Neural cell (in vitro differentiated cells): ENCODE measurements around the gene BAD. TPM values are rescaled to one million over a fixed set of nuclear protein-coding genes. Genes with fewer than 3 reads are reported as not detected.

Source experiments
- H2AFZ ChIP-seq: fragments of 200-600, 300-800 bp; sonication (generic), shearing (Covaris generic); 2 replicates; pipeline ENCODE4 v1.6.0; 2014; ENCODE audit warnings: low read depth, mild to moderate bottlenecking, antibody characterized with exemption, low read length, moderate library complexity
- H3F3A ChIP-seq: fragments of 200-600 bp; shearing (Covaris generic); 2 replicates; pipeline ENCODE4 v1.6.1; 2016; ENCODE audit warnings: mild to moderate bottlenecking, moderate library complexity, mixed read lengths, antibody characterized with exemption, low read length; ENCODE audit not compliant: insufficient read depth, poor library complexity, severe bottlenecking
- H3K27ac ChIP-seq: fragments of 200-600, 300-800 bp; sonication (generic), shearing (Covaris generic); 2 replicates; pipeline ENCODE4 v1.5.1; 2014; ENCODE audit warnings: mild to moderate bottlenecking, low read length, moderate library complexity
- H3K27me3 ChIP-seq: fragments of 300-800, 200-600 bp; sonication (generic), shearing (Covaris generic); 2 replicates; pipeline ENCODE4 v1.6.0; 2014; ENCODE audit warnings: mild to moderate bottlenecking, low read depth, low read length, moderate library complexity; ENCODE audit not compliant: insufficient read depth
- H3K36me3 ChIP-seq: fragments of 300-800, 200-600 bp; sonication (generic), shearing (Covaris generic); 2 replicates; pipeline ENCODE4 v1.5.1; 2014; ENCODE audit warnings: mild to moderate bottlenecking, antibody characterized with exemption, low read length, moderate library complexity; ENCODE audit not compliant: insufficient read depth
- H3K4me2 ChIP-seq: fragments of 300-800, 200-600 bp; sonication (generic), shearing (Covaris generic); 2 replicates; pipeline ENCODE4 v1.6.0; 2014; ENCODE audit warnings: mild to moderate bottlenecking, low read length
- H3K4me3 ChIP-seq: fragments of 300-800, 200-600 bp; sonication (generic), shearing (Covaris generic); 2 replicates; pipeline ENCODE4 v1.5.1; 2014; ENCODE audit warnings: mild to moderate bottlenecking, low read length, moderate library complexity
- H3K79me2 ChIP-seq: fragments of 200-600 bp; shearing (Covaris generic); replicated peaks from 2 replicates; pipeline ENCODE4 v1.6.0; 2014; ENCODE audit warnings: mild to moderate bottlenecking, low read length, moderate library complexity; ENCODE audit not compliant: insufficient read depth
- H3K9ac ChIP-seq: fragments of 300-800, 200-600 bp; sonication (generic), shearing (Covaris generic); 2 replicates; pipeline ENCODE4 v1.6.1; 2016; ENCODE audit warnings: mild to moderate bottlenecking, low read length, mixed read lengths
- H3K9me2 ChIP-seq: fragments of 200-600 bp; shearing (Covaris generic); 2 replicates; pipeline ENCODE4 v1.6.1; 2016; ENCODE audit warnings: mild to moderate bottlenecking, low read length, mixed read lengths; ENCODE audit not compliant: insufficient read depth
- H3K9me3 ChIP-seq: fragments of 200-600, 300-800 bp; sonication (generic), shearing (Covaris generic); 2 replicates; pipeline ENCODE4 v1.6.1; 2016; ENCODE audit warnings: mild to moderate bottlenecking, mixed run types, low read length, moderate library complexity, mixed read lengths
- H4K20me1 ChIP-seq: fragments of 200-600 bp; shearing (Covaris generic); 2 replicates; pipeline ENCODE4 v1.6.1; 2016; ENCODE audit warnings: mild to moderate bottlenecking, mixed run types; ENCODE audit not compliant: insufficient read depth
- EP300 ChIP-seq: fragments of 450-650 bp; conservative IDR thresholded peaks from 2 replicates; pipeline ENCODE4 v1.6.1; 2014; ENCODE audit warnings: antibody characterized with exemption, mild to moderate bottlenecking, moderate library complexity; ENCODE audit not compliant: poor library complexity, severe bottlenecking
- EZH2 ChIP-seq: fragments of 200-600, 300-800 bp; shearing (Covaris generic), sonication (generic); IDR thresholded peaks from 2 replicates; pipeline ENCODE4 v1.6.1; 2014; ENCODE audit warnings: antibody characterized with exemption, low read length, borderline replicate concordance, mild to moderate bottlenecking; ENCODE audit not compliant: insufficient read depth, poor library complexity, severe bottlenecking
- MXI1 ChIP-seq: fragments of 450-650 bp; conservative IDR thresholded peaks from 2 replicates; pipeline ENCODE4 v1.6.1; 2014; ENCODE audit warnings: antibody characterized with exemption, mild to moderate bottlenecking; ENCODE audit not compliant: poor library complexity, severe bottlenecking
- POLR2AphosphoS5 ChIP-seq: IDR thresholded peaks from 2 replicates; pipeline ENCODE4 v1.6.1; 2012
- RAD21 ChIP-seq: fragments of 450-650 bp; conservative IDR thresholded peaks from 2 replicates; pipeline ENCODE4 v1.6.1; 2014; ENCODE audit warnings: antibody characterized with exemption, mild to moderate bottlenecking, moderate library complexity
- SMC3 ChIP-seq: fragments of 450-650 bp; conservative IDR thresholded peaks from 2 replicates; pipeline ENCODE4 v1.6.1; 2014; ENCODE audit warnings: antibody characterized with exemption, mild to moderate bottlenecking, moderate library complexity; ENCODE audit not compliant: poor library complexity
- TAF1 ChIP-seq: IDR thresholded peaks from 2 replicates; pipeline ENCODE4 v1.6.1; 2012; ENCODE audit warnings: low read depth
- polyA plus RNA-seq: library from polyadenylated mRNA; depleted of rRNA; stranded (reverse); fragments of >200 nt; gene quantifications from 2 replicates; pipeline ENCODE4 v1.2.3, GENCODE V29; 2014
- TF ChIP-seq, protein P1 (sequence below): fragments of 450-650 bp; IDR thresholded peaks from 2 replicates; pipeline ENCODE4 v1.5.1; 2014; ENCODE audit warnings: antibody characterized with exemption, mild to moderate bottlenecking, moderate library complexity; ENCODE audit not compliant: poor library complexity, severe bottlenecking
- TF ChIP-seq, protein P2 (sequence below): IDR thresholded peaks from 2 replicates; pipeline ENCODE4 v1.6.1; 2012; ENCODE audit warnings: borderline replicate concordance

The BAD gene
- polyA plus RNA-seq, 1 donor from 2014 or later = 219 TPM

- TF ChIP-seq, protein P1, sequence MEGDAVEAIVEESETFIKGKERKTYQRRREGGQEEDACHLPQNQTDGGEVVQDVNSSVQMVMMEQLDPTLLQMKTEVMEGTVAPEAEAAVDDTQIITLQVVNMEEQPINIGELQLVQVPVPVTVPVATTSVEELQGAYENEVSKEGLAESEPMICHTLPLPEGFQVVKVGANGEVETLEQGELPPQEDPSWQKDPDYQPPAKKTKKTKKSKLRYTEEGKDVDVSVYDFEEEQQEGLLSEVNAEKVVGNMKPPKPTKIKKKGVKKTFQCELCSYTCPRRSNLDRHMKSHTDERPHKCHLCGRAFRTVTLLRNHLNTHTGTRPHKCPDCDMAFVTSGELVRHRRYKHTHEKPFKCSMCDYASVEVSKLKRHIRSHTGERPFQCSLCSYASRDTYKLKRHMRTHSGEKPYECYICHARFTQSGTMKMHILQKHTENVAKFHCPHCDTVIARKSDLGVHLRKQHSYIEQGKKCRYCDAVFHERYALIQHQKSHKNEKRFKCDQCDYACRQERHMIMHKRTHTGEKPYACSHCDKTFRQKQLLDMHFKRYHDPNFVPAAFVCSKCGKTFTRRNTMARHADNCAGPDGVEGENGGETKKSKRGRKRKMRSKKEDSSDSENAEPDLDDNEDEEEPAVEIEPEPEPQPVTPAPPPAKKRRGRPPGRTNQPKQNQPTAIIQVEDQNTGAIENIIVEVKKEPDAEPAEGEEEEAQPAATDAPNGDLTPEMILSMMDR = no peak
- TF ChIP-seq MXI1 = no peak
These were observed 11.3 kb upstream of the BAD start (continued) for GRCh38 chr11:64295760-64296159.

GRCh38 chr11:64294774-64295173 is 10.3 kb upstream of the BAD start:
- peaks cover 93% of the 10 kb centered on the region for H3K27me3 ChIP-seq

DNA sequence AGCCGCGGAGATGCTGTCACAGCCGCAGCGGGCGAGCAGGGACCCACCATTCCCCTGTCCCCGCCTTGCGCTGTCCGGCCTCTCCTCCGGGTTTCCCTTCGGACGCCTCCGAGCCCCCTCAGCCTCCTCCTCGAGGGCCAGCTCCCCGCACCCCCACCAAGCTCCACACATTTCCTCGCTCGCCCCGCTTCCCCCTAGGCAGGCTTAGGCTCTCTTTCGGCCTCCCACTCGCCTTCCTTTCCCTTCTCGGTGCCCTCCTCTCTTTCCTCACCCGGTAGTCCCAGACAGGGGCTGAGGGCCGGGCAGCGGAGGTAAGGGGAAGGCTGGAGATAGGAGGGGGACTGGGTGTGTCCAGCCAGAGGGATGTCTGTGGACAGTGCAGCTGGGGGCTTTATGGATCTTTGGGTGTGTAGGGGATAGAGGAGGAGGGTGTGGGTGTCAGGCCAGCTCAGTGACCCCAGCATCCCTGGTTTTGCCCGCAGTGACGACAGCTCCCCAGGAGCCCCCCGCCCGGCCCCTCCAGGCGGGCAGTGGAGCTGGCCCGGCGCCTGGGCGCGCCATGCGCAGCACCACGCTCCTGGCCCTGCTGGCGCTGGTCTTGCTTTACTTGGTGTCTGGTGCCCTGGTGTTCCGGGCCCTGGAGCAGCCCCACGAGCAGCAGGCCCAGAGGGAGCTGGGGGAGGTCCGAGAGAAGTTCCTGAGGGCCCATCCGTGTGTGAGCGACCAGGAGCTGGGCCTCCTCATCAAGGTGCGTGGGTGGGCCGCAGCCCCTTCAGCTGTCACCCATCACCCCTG is 8.2 kb upstream of the BAD start:
- H4K20me1 ChIP-seq = no peaks in the 10 kb centered on the region
- no peak overlapping the region for H3K27ac ChIP-seq
- H2AFZ ChIP-seq = no peak overlapping the region
- no peaks in the 10 kb centered on the region for H3F3A ChIP-seq
- no peaks in the 10 kb centered on the region for H3K36me3 ChIP-seq
- H3K9me3 ChIP-seq = no peaks in the 10 kb centered on the region
- H3K9me2 ChIP-seq = no peaks in the 10 kb centered on the region
- no peaks in the 10 kb centered on the region for H3K79me2 ChIP-seq
- peak overlapping the region; percentile 69 for H3K4me3 ChIP-seq
- TF ChIP-seq TAF1 (no peak), RAD21 (no peak), SMC3 (no peak), POLR2AphosphoS5 (no peak), EP300 (no peak), MXI1 (no peak), EZH2 (no peak)
- TF ChIP-seq, protein P2, sequence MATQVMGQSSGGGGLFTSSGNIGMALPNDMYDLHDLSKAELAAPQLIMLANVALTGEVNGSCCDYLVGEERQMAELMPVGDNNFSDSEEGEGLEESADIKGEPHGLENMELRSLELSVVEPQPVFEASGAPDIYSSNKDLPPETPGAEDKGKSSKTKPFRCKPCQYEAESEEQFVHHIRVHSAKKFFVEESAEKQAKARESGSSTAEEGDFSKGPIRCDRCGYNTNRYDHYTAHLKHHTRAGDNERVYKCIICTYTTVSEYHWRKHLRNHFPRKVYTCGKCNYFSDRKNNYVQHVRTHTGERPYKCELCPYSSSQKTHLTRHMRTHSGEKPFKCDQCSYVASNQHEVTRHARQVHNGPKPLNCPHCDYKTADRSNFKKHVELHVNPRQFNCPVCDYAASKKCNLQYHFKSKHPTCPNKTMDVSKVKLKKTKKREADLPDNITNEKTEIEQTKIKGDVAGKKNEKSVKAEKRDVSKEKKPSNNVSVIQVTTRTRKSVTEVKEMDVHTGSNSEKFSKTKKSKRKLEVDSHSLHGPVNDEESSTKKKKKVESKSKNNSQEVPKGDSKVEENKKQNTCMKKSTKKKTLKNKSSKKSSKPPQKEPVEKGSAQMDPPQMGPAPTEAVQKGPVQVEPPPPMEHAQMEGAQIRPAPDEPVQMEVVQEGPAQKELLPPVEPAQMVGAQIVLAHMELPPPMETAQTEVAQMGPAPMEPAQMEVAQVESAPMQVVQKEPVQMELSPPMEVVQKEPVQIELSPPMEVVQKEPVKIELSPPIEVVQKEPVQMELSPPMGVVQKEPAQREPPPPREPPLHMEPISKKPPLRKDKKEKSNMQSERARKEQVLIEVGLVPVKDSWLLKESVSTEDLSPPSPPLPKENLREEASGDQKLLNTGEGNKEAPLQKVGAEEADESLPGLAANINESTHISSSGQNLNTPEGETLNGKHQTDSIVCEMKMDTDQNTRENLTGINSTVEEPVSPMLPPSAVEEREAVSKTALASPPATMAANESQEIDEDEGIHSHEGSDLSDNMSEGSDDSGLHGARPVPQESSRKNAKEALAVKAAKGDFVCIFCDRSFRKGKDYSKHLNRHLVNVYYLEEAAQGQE = no peak
- TF ChIP-seq, protein P1 = no peak
- H3K27me3 ChIP-seq = peaks cover 79% of the 10 kb centered on the region
- H3K4me2 ChIP-seq = no peak overlapping the region
- H3K9ac ChIP-seq = peak overlapping the region; percentile 68

More at GRCh38 chr11:64294774-64295173, 10.3 kb upstream of the BAD start:
- no peak overlapping the region for H3K9ac ChIP-seq
- H3F3A ChIP-seq = no peaks in the 10 kb centered on the region
- no peak overlapping the region for H3K27ac ChIP-seq
- no peak overlapping the region for H2AFZ ChIP-seq
- no peak overlapping the region for H3K4me3 ChIP-seq
- H3K4me2 ChIP-seq = no peak overlapping the region
- H3K36me3 ChIP-seq = no peaks in the 10 kb centered on the region
- H4K20me1 ChIP-seq = no peaks in the 10 kb centered on the region
- no peaks in the 10 kb centered on the region for H3K9me2 ChIP-seq
- no peaks in the 10 kb centered on the region for H3K9me3 ChIP-seq
- TF ChIP-seq EZH2 (no peak), SMC3 (no peak), RAD21 (no peak), EP300 (no peak)
- no peaks in the 10 kb centered on the region for H3K79me2 ChIP-seq
